HCT116 (cell line): ENCODE data around the gene TPBG. TPM values are rescaled to one million over a fixed set of nuclear protein-coding genes. Genes with fewer than 3 reads are reported as not detected.

ENCODE experiments used
- ATAC-seq: fragments of 200-7000 bp; cut with Tn5 transposase; 2 replicates; pipeline ENCODE4 v1.9.1; 2020; ENCODE audit warnings: mild to moderate bottlenecking, moderate library complexity
- BruUV-seq: library from RNA; stranded (reverse); fragments of 400-500 nt; replicated peaks from 2 replicates; lab custom pipeline; 2021; lab: Mats Ljungman, UMichigan
- CTCF ChIA-PET: fragments of 300-600 bp; sonication (Branson Sonifier 250); formaldehyde crosslinking; loops from one replicate; lab custom pipeline; 2021; ENCODE audit warnings: antibody characterized with exemption; lab: Charles Lee
- POLR2A ChIA-PET: fragments of 300-600, 350-600 bp; sonication (Branson Sonifier 250); formaldehyde crosslinking; loops from one replicate; lab custom pipeline; 2021; ENCODE audit warnings: antibody characterized with exemption; lab: Charles Lee
- RAD21 ChIA-PET, 2 experiments: fragments of 300-600 bp; sonication (Branson Sonifier 250); formaldehyde crosslinking; loops; one replicate each; lab custom pipeline; 2023; ENCODE audit warnings: low total read pairs in 2 of 2; ENCODE audit not compliant: uncharacterized antibody in 2 of 2, unreplicated experiment in 2 of 2, low non-redundant PET in 1 of 2; lab: Charles Lee
- DNase-seq: peaks from one replicate; pipeline ENCODE4 v3.0.0-alpha.2; 2010; ENCODE audit warnings: low read depth, low spot score
- H2AFZ ChIP-seq: fragments of 200-600 bp; shearing (Covaris generic), sonication (generic); 2 replicates; pipeline ENCODE4 v1.6.1; 2017; ENCODE audit warnings: low read depth, mixed run types, mixed read lengths, antibody characterized with exemption, low read length; ENCODE audit not compliant: poor library complexity, severe bottlenecking
- H3K27ac ChIP-seq: 2 replicates; pipeline ENCODE4 v1.5.1; 2012; ENCODE audit warnings: low read depth, low read length
- H3K27me3 ChIP-seq: fragments of 200-600 bp; sonication (generic); 2 replicates; pipeline ENCODE4 v1.6.1; 2016; ENCODE audit warnings: mixed run types, low read length, mixed read lengths; ENCODE audit not compliant: insufficient read depth
- H3K36me3 ChIP-seq, 2 experiments: fragments of 200-500 bp in 1 of 2; fragments of 200-600 bp in 1 of 2; sonication (Bioruptor generic) in 1 of 2; sonication (generic) in 1 of 2; 2 replicates each; pipeline versions ENCODE4 v1.5.1 to v1.6.1; 2014 to 2016; ENCODE audit warnings: low read length in 2 of 2, inconsistent platforms in 1 of 2, mixed read lengths in 1 of 2, mixed run types in 1 of 2; ENCODE audit not compliant: insufficient read depth in 2 of 2, control insufficient read depth in 1 of 2
- H3K4me1 ChIP-seq, 2 experiments: fragments of 200-600 bp in 1 of 2; sonication (generic) in 1 of 2; 2 replicates each; pipeline versions ENCODE4 v1.5.1 to v1.6.1; 2012 to 2017; ENCODE audit warnings: low read length in 2 of 2, inconsistent platforms in 1 of 2, mild to moderate bottlenecking in 1 of 2, mixed read lengths in 1 of 2, mixed run types in 1 of 2, moderate library complexity in 1 of 2; ENCODE audit not compliant: insufficient read depth in 2 of 2, control insufficient read depth in 1 of 2
- H3K4me2 ChIP-seq: fragments of 200-600 bp; sonication (generic); 2 replicates; pipeline ENCODE4 v1.6.1; 2017; ENCODE audit warnings: mixed run types, low read length, mixed read lengths
- H3K4me3 ChIP-seq, 2 experiments: fragments of 200-600 bp in 1 of 2; sonication (generic) in 1 of 2; replicated peaks in 1 of 2; 2 replicates each; pipeline ENCODE4 v1.5.1; 2011 to 2016; ENCODE audit warnings: low read length in 2 of 2, control low read depth in 1 of 2, low read depth in 1 of 2, mild to moderate bottlenecking in 1 of 2, mixed read lengths in 1 of 2, mixed run types in 1 of 2
- H3K79me2 ChIP-seq: fragments of 200-600 bp; sonication (generic); 2 replicates; pipeline ENCODE4 v1.6.1; 2017; ENCODE audit warnings: mild to moderate bottlenecking, mixed run types, low read length, moderate library complexity, mixed read lengths; ENCODE audit not compliant: insufficient read depth
- H3K9ac ChIP-seq: fragments of 200-600 bp; sonication (generic); 2 replicates; pipeline ENCODE4 v1.6.1; 2016; ENCODE audit warnings: low read length, mixed read lengths
- H3K9me2 ChIP-seq: fragments of 200-600 bp; sonication (generic), shearing (Covaris generic); 2 replicates; pipeline ENCODE4 v1.6.1; 2017; ENCODE audit warnings: mixed run types, mild to moderate bottlenecking, moderate library complexity; ENCODE audit not compliant: insufficient read depth
- H3K9me3 ChIP-seq, 2 experiments: fragments of 200-500 bp in 1 of 2; fragments of 200-600 bp in 1 of 2; sonication (Bioruptor generic) in 1 of 2; sonication (generic) in 1 of 2; 2 replicates each; pipeline ENCODE4 v1.6.1; 2014 to 2017; ENCODE audit warnings: low read length in 2 of 2, mixed read lengths in 2 of 2, inconsistent platforms in 1 of 2, low read depth in 1 of 2, mild to moderate bottlenecking in 1 of 2, mixed run types in 1 of 2, moderate library complexity in 1 of 2; ENCODE audit not compliant: control insufficient read depth in 1 of 2, insufficient read depth in 1 of 2
- H4K20me1 ChIP-seq: fragments of 200-600 bp; sonication (generic), shearing (Covaris generic); 2 replicates; pipeline ENCODE4 v1.6.1; 2017; ENCODE audit warnings: mixed run types, mild to moderate bottlenecking, moderate library complexity; ENCODE audit not compliant: insufficient read depth
- ATF3 ChIP-seq: IDR thresholded peaks from 2 replicates; pipeline ENCODE4 v1.6.1; 2012
- CEBPB ChIP-seq: IDR thresholded peaks from 2 replicates; pipeline ENCODE4 v1.6.1; 2012; ENCODE audit warnings: low read depth
- ELF1 ChIP-seq: IDR thresholded peaks from 2 replicates; pipeline ENCODE4 v1.6.1; 2012; ENCODE audit warnings: low read depth, borderline replicate concordance
- EZH2 ChIP-seq: fragments of 200-600 bp; sonication (generic); IDR thresholded peaks from 2 replicates; pipeline ENCODE4 v1.6.1; 2017; ENCODE audit warnings: antibody characterized with exemption, mixed run types
- MAX ChIP-seq: IDR thresholded peaks from 2 replicates; pipeline ENCODE4 v1.6.1; 2012
- POLR2A ChIP-seq: IDR thresholded peaks from 2 replicates; pipeline ENCODE4 v1.7.0; 2011; ENCODE audit warnings: borderline replicate concordance; ENCODE audit not compliant: insufficient read depth, insufficient read length; ENCODE audit errors: extremely low read depth
- POLR2AphosphoS5 ChIP-seq: IDR thresholded peaks from 2 replicates; pipeline ENCODE4 v1.6.1; 2011; ENCODE audit warnings: mild to moderate bottlenecking, low read depth, low read length, moderate library complexity
- RAD21 ChIP-seq: IDR thresholded peaks from 2 replicates; pipeline ENCODE4 v1.6.1; 2012; ENCODE audit warnings: low read depth, mild to moderate bottlenecking
- SP1 ChIP-seq: IDR thresholded peaks from 2 replicates; pipeline ENCODE4 v1.6.1; 2012; ENCODE audit warnings: low read depth
- SRF ChIP-seq: IDR thresholded peaks from 2 replicates; pipeline ENCODE4 v1.6.1; 2012; ENCODE audit warnings: low read depth
- TCF7L2 ChIP-seq: IDR thresholded peaks from 2 replicates; pipeline ENCODE4 v1.7.0; 2011; ENCODE audit warnings: borderline replicate concordance, inconsistent platforms; ENCODE audit not compliant: insufficient read depth, insufficient read length; ENCODE audit errors: extremely low read depth
- ZFX ChIP-seq: fragments of 450-650 bp; IDR thresholded peaks from 2 replicates; pipeline ENCODE4 v1.6.1; 2017
- intact Hi-C: fragments of 100-400 bp; cut with micrococcal nuclease; formaldehyde crosslinking; loops from 2 replicates; pipeline ENCODE4 v1.10.0; 2022
- total RNA-seq: library from RNA; stranded (reverse); gene quantifications from one replicate; pipeline ENCODE4 v1.2.1, GENCODE V29; 2021; ENCODE audit not compliant: unreplicated experiment
- TF ChIP-seq, protein P1 (sequence below), 3 experiments: fragments of 200-600 bp in 1 of 3; sonication (generic) in 1 of 3; IDR thresholded peaks in 2 of 3; conservative IDR thresholded peaks in 1 of 3; 2 replicates each; pipeline ENCODE4 v1.5.1; 2012 to 2017; ENCODE audit warnings: low read depth in 2 of 3, low read length in 2 of 3, antibody characterized with exemption in 1 of 3, borderline replicate concordance in 1 of 3, control low read depth in 1 of 3, mild to moderate bottlenecking in 1 of 3, mixed read lengths in 1 of 3, mixed run types in 1 of 3, moderate library complexity in 1 of 3; ENCODE audit not compliant: insufficient read depth in 1 of 3

The TPBG gene
- total RNA-seq, 1 experiment from 2014 or later = 28.4 TPM

DNA sequence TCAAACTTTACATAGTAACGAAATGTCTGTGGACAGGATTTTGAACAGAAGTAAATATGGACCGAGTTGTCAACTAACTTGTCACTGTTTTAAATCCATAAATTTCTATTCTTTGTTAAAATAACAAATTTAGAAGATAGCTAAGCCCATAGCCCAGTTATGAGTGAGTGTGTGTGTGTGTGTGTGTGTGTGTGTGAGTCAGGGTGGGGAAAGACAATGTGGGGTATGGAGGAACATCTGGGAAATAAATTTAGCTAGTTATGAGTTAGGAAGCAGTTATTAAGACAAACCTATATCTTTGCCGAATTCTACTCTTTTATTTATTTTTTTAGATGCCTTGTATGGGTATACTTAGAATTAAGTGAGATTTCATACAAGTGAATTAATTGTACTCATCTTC lies 9.0 kb downstream of the TPBG start:
- Histone ChIP-seq H3K27ac (no peak overlapping the region), H3K9me2 (no peaks in the 10 kb centered on the region), H3K4me1 (no peaks in the 10 kb centered on the region), H3K27me3 (no peaks in the 10 kb centered on the region), H3K9ac (no peak overlapping the region), H4K20me1 (no peaks in the 10 kb centered on the region), H3K4me2 (no peak overlapping the region), H2AFZ (no peak overlapping the region), H3K36me3 (no peaks in the 10 kb centered on the region), H3K4me3 (no peak overlapping the region), H3K79me2 (no peaks in the 10 kb centered on the region; the same call in 1 of the 2 replicates), H3K9me3 (no peaks in the 10 kb centered on the region)
- intact Hi-C loops = no loop called here
- CTCF ChIA-PET = no interaction called here
- ATAC-seq (no peak), DNase-seq (no peak)
- RAD21 ChIA-PET = no interaction called here
- BruUV-seq = no TSS peak
- POLR2A ChIA-PET = no interaction called here
- TF ChIP-seq ELF1 (no peak), EZH2 (no peak), RAD21 (no peak), SRF (no peak), ZFX (no peak), TCF7L2 (no peak), CEBPB (no peak), ATF3 (no peak), POLR2AphosphoS5 (no peak), SP1 (no peak), POLR2A (no peak), MAX (no peak)
- TF ChIP-seq, protein P1, sequence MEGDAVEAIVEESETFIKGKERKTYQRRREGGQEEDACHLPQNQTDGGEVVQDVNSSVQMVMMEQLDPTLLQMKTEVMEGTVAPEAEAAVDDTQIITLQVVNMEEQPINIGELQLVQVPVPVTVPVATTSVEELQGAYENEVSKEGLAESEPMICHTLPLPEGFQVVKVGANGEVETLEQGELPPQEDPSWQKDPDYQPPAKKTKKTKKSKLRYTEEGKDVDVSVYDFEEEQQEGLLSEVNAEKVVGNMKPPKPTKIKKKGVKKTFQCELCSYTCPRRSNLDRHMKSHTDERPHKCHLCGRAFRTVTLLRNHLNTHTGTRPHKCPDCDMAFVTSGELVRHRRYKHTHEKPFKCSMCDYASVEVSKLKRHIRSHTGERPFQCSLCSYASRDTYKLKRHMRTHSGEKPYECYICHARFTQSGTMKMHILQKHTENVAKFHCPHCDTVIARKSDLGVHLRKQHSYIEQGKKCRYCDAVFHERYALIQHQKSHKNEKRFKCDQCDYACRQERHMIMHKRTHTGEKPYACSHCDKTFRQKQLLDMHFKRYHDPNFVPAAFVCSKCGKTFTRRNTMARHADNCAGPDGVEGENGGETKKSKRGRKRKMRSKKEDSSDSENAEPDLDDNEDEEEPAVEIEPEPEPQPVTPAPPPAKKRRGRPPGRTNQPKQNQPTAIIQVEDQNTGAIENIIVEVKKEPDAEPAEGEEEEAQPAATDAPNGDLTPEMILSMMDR (IDR thresholded peaks at IDR 0.05 in 2 of 3, conservative IDR thresholded peaks at IDR 0.05 in 1 of 3; ENCODE audit: borderline replicate concordance in 1 of 3, insufficient read depth in 1 of 3, low read depth in 2 of 3, low read length in 2 of 3) = no peak
